ENCODE data around the gene C19orf38. TPM values are rescaled to one million over a fixed set of nuclear protein-coding genes. Genes with fewer than 3 reads are reported as not detected.

C19orf38 gene
- total and polyA plus RNA-seq, 10 donors: 10.2 to 48.1 (median 17.9) TPM

DNA sequence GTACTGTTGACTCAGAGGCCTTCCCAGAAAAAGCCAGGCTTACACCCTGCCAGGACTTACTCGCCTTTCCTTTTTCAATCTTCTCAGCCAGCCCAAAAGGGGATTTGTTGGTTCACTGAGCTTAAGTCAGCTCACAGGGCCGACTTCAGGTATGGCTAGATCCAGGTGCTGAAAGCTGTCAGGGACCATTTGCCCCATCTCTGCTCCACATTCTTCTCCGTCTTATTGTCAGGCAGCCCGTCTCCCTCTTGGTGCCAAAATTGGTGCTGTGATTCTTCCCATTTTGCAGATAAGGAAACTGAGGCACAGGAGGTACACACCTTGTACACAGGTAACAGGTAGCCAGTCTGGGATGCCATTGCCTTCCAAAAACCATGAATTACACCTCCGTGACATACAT lies 2.4 kb downstream of the C19orf38 start:
- H3K4me3 ChIP-seq: no peak overlapping the region
- peaks cover 0 to 23% (median 2%) of the 10 kb centered on the region in 6 donors for H3K4me1 ChIP-seq
- TF ChIP-seq POLR2AphosphoS5 (IDR thresholded peaks at IDR 0.05) (no peak), POLR2A (IDR thresholded peaks at IDR 0.05) (no peak)
- TF ChIP-seq, protein P1, sequence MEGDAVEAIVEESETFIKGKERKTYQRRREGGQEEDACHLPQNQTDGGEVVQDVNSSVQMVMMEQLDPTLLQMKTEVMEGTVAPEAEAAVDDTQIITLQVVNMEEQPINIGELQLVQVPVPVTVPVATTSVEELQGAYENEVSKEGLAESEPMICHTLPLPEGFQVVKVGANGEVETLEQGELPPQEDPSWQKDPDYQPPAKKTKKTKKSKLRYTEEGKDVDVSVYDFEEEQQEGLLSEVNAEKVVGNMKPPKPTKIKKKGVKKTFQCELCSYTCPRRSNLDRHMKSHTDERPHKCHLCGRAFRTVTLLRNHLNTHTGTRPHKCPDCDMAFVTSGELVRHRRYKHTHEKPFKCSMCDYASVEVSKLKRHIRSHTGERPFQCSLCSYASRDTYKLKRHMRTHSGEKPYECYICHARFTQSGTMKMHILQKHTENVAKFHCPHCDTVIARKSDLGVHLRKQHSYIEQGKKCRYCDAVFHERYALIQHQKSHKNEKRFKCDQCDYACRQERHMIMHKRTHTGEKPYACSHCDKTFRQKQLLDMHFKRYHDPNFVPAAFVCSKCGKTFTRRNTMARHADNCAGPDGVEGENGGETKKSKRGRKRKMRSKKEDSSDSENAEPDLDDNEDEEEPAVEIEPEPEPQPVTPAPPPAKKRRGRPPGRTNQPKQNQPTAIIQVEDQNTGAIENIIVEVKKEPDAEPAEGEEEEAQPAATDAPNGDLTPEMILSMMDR (IDR thresholded peaks at IDR 0.05 in 8 of 11, conservative IDR thresholded peaks at IDR 0.05 in 3 of 11): no peak
- WGBS, 5 donors: 91 to 98% (median 92%) methylated on average over 5 of the region's 5 CpGs
- DNase-seq: no peak
- no peak overlapping the region for H3K27ac ChIP-seq
- peaks cover 0 to 43% (median 0%) of the 10 kb centered on the region in 6 donors for H3K36me3 ChIP-seq
- peaks cover 0 to 25% (median 0%) of the 10 kb centered on the region in 7 donors for H3K27me3 ChIP-seq (replicated peaks in 1 of 7)
- intact Hi-C loops (cut with DNase I; ENCODE audit: low total_unique reads): no loop called here
- H3K9me3 ChIP-seq: peaks cover 0 to 18% (median 11%) of the 10 kb centered on the region in 8 donors

DNA sequence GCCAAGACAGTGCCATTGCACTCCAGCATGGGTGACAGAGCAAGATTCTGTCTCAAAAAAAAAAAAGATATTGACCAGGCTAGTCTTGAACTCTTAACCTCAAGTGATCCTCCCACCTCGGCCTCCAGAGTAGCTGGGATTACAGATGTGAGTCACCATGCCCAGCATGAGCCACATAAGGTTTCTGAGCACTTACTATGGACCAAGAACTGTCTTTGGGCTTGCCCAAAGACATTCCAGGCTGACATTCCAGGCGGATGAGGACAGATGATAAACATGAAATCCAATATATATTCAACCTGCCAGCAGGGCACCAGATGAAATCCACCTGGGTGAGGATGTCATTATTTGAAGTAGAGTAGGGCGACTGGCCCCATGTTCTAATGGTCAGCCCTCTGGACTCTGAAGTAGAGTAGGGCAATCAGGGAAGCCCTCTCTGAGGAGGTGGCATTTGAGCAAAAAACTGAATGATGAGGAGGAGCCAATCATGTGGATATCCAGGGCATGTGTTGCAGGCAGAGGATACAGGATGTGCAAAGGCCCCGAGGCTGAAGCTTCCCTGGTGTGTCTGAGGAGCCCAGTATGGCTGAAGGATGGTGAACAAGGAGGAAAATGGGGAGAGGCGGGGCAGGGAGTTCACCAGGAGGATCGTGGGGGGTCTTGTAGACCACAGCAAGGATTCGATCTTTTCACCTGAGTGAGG lies 4.0 kb downstream of the C19orf38 start:
- Histone ChIP-seq H3K36me3 (peaks cover 0 to 53% (median 0%) of the 10 kb centered on the region in 6 donors), H3K9me3 (peaks cover 0 to 2% (median 0%) of the 10 kb centered on the region in 8 donors), H3K4me3 (no peak overlapping the region), H3K27me3 (replicated peaks in 1 of 7) (peaks cover 0 to 25% (median 0%) of the 10 kb centered on the region in 7 donors), H3K4me1 (peaks cover 0 to 23% (median 2%) of the 10 kb centered on the region in 6 donors), H3K27ac (no peak overlapping the region)
- no peak for DNase-seq
- 79 to 89% (median 83%) methylated on average over 7 of the region's 7 CpGs for WGBS, 5 donors
- intact Hi-C loops (cut with DNase I; ENCODE audit: low total_unique reads): no loop called here
- TF ChIP-seq POLR2A (IDR thresholded peaks at IDR 0.05) (no peak), POLR2AphosphoS5 (IDR thresholded peaks at IDR 0.05) (no peak)
- TF ChIP-seq, protein P1 (IDR thresholded peaks at IDR 0.05 in 8 of 11, conservative IDR thresholded peaks at IDR 0.05 in 3 of 11): no peak

DNA sequence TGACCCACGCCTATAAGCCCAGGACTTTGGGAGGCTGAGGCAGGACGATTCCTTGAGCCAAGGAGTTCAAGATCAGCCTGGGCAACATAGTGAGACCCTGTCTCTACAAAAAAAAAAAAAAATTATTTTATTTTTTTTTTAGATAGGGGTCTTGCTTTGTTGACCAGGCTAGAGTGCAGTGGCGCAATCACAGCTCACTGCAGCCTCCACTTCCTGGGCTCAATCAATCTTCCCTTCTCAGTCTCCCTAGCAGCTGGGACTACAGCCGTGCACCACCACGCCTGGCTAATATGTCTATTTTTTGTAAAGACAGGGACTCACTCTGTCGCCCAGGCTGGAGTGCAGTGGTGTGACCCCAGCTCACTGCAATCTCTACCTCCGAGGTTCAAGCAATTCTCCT lies 4.7 kb downstream of the C19orf38 start:
- Histone ChIP-seq H3K4me1 (peaks cover 0 to 18% (median 2%) of the 10 kb centered on the region in 6 donors), H3K9me3 (no peaks in the 10 kb centered on the region), H3K27ac (no peak overlapping the region), H3K36me3 (peaks cover 0 to 60% (median 0%) of the 10 kb centered on the region in 6 donors), H3K27me3 (replicated peaks in 1 of 7) (peaks cover 0 to 25% (median 0%) of the 10 kb centered on the region in 7 donors), H3K4me3 (no peak overlapping the region)
- no peak for TF ChIP-seq POLR2AphosphoS5 (IDR thresholded peaks at IDR 0.05)
- no peak for TF ChIP-seq POLR2A (IDR thresholded peaks at IDR 0.05)
- TF ChIP-seq, protein P1 (IDR thresholded peaks at IDR 0.05 in 8 of 11, conservative IDR thresholded peaks at IDR 0.05 in 3 of 11): no peak
- intact Hi-C loops (cut with DNase I; ENCODE audit: low total_unique reads): no loop called here
- DNase-seq: no peak
- 74 to 85% (median 82%) methylated on average over 7 of the region's 7 CpGs for WGBS, 5 donors

DNA sequence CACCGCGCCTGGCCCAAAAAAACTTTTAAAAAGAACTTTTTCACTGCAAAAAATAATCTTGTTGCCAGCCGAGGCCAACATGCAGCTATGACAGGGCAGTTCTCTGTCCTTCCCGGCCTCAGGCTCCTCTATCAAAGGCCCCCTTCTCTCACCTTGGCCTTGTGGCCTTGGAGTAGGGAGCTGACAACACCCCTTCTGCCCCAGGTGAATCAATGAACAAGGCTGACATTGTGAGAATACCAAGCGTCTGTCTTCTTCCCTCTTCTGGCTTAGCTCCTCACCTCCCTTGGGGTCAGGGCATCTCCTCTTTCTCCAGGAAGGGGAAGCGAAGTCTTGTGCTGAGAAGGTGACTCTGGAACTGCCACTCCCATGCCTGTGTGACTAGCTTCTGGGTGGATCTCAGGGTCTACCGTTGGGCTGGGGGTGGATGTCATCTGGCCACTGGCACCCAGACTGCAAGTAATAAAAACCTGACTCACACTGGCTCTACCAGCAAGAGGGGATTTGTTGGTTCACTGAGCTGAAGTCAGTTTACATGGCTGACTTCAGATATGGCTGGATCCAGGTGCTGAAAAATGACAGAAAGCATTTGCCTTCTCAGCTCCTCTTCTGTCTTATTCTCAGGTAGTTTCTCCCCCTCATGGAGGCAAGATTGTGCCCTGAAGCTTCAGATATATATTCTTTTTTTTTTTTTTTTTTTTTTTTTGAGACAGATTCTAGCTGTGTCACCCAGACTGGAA lies 6.3 kb downstream of the C19orf38 start:
- Histone ChIP-seq H3K9me3 (no peaks in the 10 kb centered on the region), H3K4me3 (no peak overlapping the region), H3K36me3 (peaks cover 0 to 72% (median 0%) of the 10 kb centered on the region in 6 donors), H3K27me3 (replicated peaks in 1 of 7) (peaks cover 0 to 14% (median 0%) of the 10 kb centered on the region in 7 donors), H3K4me1 (peaks cover 0 to 6% (median 0%) of the 10 kb centered on the region in 6 donors), H3K27ac (no peak overlapping the region)
- WGBS, 5 donors: 72 to 84% (median 75%) methylated on average over 7 of the region's 7 CpGs
- intact Hi-C loops (cut with DNase I; ENCODE audit: low total_unique reads): no loop called here
- TF ChIP-seq POLR2AphosphoS5 (IDR thresholded peaks at IDR 0.05) (no peak), POLR2A (IDR thresholded peaks at IDR 0.05) (no peak)
- TF ChIP-seq, protein P1 (IDR thresholded peaks at IDR 0.05 in 8 of 11, conservative IDR thresholded peaks at IDR 0.05 in 3 of 11): no peak
- no peak for DNase-seq
